Measurements from ENCODE around the gene TMPRSS13.

The TMPRSS13 gene

GRCh38 chr11:117921456-117921855, 7.7 kb downstream of the TMPRSS13 start (continued):
- TF ChIP-seq PRDM10 (tag by site-specific recombination; IDR thresholded peaks at IDR 0.05) (no peak), ZNF404 (tag by site-specific recombination; IDR thresholded peaks at IDR 0.05) (no peak), REPIN1 (tag by site-specific recombination; IDR thresholded peaks at IDR 0.05; ENCODE audit: low read depth) (no peak), ZNF2 (tag by site-specific recombination; IDR thresholded peaks at IDR 0.05) (no peak)

- POLR2A ChIA-PET = no interaction called here
- CTCF ChIA-PET = interaction anchor here (1.2 kb wide), 1 partner anchor 27 kb away, joined by 4 read pairs; no protein-coding TSS in a partner anchor
- TF ChIP-seq ZNF211 (tag by site-specific recombination; IDR thresholded peaks at IDR 0.05; ENCODE audit: low read depth) (no peak), ZNF362 (tag by site-specific recombination; IDR thresholded peaks at IDR 0.05) (no peak), ZNF48 (tag by site-specific recombination; IDR thresholded peaks at IDR 0.05) (no peak), ZNF544 (tag by site-specific recombination; IDR thresholded peaks at IDR 0.05) (no peak)
Observed at GRCh38 chr11:117919781-117920221, 9.4 kb downstream of the TMPRSS13 start.

GRCh38 chr11:117919341-117919740, 9.9 kb downstream of the TMPRSS13 start:
- H3K4me1 ChIP-seq (ENCODE audit: control insufficient read depth, insufficient read depth, low read length) = no peaks in the 10 kb centered on the region
- H3K36me3 ChIP-seq (ENCODE audit: control insufficient read depth in 2 of 2, insufficient read depth in 1 of 2, low read length in 2 of 2) = no peaks in the 10 kb centered on the region
- TF ChIP-seq KLF1 (tag by site-specific recombination; IDR thresholded peaks at IDR 0.05) = no peak
- no peaks in the 10 kb centered on the region for H3K9me3 ChIP-seq (ENCODE audit: control insufficient read depth, insufficient read depth, low read depth, low read length)
- POLR2A ChIA-PET = no interaction called here
- CTCF ChIA-PET = interaction anchor here (0.6 kb wide), 1 partner anchor 12 kb away, joined by 3 read pairs; no protein-coding TSS in a partner anchor
- no peak overlapping the region for H3K4me3 ChIP-seq (ENCODE audit: low read depth, low read length)
- H3K27ac ChIP-seq (ENCODE audit: extremely low read depth, low read depth, low read length) = no peak overlapping the region

More at GRCh38 chr11:117919781-117920221, 9.4 kb downstream of the TMPRSS13 start:
- no peaks in the 10 kb centered on the region for H3K9me3 ChIP-seq (ENCODE audit: control insufficient read depth, insufficient read depth, low read depth, low read length)
- no peaks in the 10 kb centered on the region for H3K36me3 ChIP-seq (ENCODE audit: control insufficient read depth in 2 of 2, insufficient read depth in 1 of 2, low read length in 2 of 2)
- no peak overlapping the region for H3K4me3 ChIP-seq (ENCODE audit: low read depth, low read length)
- H3K27ac ChIP-seq (ENCODE audit: extremely low read depth, low read depth, low read length) = no peak overlapping the region
- H3K4me1 ChIP-seq (ENCODE audit: control insufficient read depth, insufficient read depth, low read length) = no peaks in the 10 kb centered on the region

GRCh38 chr11:117918366-117919255, 10.6 kb downstream of the TMPRSS13 start:
- Histone ChIP-seq H3K9me3 (ENCODE audit: control insufficient read depth, insufficient read depth, low read depth, low read length) (no peaks in the 10 kb centered on the region), H3K36me3 (ENCODE audit: control insufficient read depth in 2 of 2, insufficient read depth in 1 of 2, low read length in 2 of 2) (no peaks in the 10 kb centered on the region), H3K4me3 (ENCODE audit: low read depth, low read length) (no peak overlapping the region), H3K4me1 (ENCODE audit: control insufficient read depth, insufficient read depth, low read length) (no peaks in the 10 kb centered on the region), H3K27ac (ENCODE audit: extremely low read depth, low read depth, low read length) (no peak overlapping the region)
- ChIA-PET POLR2A (no interaction called here), CTCF (interaction anchor here (0.6 to 1.0 kb wide), 2 partner anchors 11 to 74 kb away, joined by 3 read pairs; no protein-coding TSS in a partner anchor)
- TF ChIP-seq ZNF354C (tag by site-specific recombination; IDR thresholded peaks at IDR 0.05; ENCODE audit: borderline replicate concordance, low read depth) (no peak), ZNF362 (tag by site-specific recombination; IDR thresholded peaks at IDR 0.05) (no peak), ZNF280D (tag by site-specific recombination; IDR thresholded peaks at IDR 0.05) (no peak), ZNF692 (tag by site-specific recombination; IDR thresholded peaks at IDR 0.05) (no peak), ZBTB21 (tag by site-specific recombination; IDR thresholded peaks at IDR 0.05) (no peak), TRIM28 (IDR thresholded peaks at IDR 0.05; ENCODE audit: borderline replicate concordance, low read length) (no peak), ZNF677 (tag by site-specific recombination; IDR thresholded peaks at IDR 0.05) (no peak), ZNF426 (tag by site-specific recombination; IDR thresholded peaks at IDR 0.05) (no peak)

Data from HEK293 (cell line).